KOPT-K1 (cell line): ENCODE data around the gene MEGF6.

Experiments used
- H3K27ac ChIP-seq: fragments of 200-600 bp; sonication (generic); 2 replicates; pipeline ENCODE4 v1.5.1; 2016; ENCODE audit warnings: antibody characterized with exemption, mild to moderate bottlenecking, low read depth, low read length; ENCODE audit not compliant: poor library complexity, severe bottlenecking
- H3K36me3 ChIP-seq: fragments of 200-600 bp; sonication (generic); 2 replicates; pipeline ENCODE4 v1.5.1; 2017; ENCODE audit warnings: antibody characterized with exemption, mild to moderate bottlenecking, low read length, moderate library complexity; ENCODE audit not compliant: insufficient read depth
- H3K9me3 ChIP-seq: fragments of 200-600 bp; sonication (generic); 2 replicates; pipeline ENCODE4 v1.5.1; 2017; ENCODE audit warnings: antibody characterized with exemption, low read length, mild to moderate bottlenecking; ENCODE audit not compliant: insufficient read depth, poor library complexity, severe bottlenecking

Gene MEGF6

DNA sequence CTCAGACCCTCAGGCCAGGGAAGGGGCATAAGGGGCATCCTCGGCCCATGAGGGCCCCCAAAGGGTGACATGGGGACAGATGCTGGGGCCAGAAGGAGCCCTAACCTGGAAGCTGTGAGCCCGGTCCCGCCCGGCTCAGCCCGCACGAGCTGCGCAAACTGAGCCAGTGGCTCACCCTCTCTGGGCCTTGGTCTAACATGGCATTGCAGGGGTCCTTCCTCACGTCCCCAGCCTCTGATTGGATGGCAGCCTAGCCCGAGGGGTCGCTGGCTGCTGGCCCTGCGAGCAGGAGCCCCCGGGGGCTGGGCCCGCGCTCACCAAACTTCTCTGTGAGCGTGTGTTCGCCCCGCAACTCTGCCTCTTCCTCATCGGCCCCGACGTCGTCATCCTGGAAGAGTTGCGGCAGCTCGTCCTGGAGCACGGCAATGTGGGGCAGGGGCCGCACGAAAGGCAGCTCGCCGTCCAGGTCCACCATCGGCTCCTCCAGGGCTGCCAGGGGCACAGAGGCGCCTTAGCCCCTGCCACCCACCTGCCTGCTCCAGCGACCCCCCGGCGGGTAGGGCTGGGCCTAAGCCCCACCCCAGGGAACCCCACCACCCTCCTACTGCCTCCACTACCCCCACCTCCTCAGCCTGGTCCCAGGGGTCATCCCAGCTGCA is 102.4 kb downstream of the MEGF6 start:
- Histone ChIP-seq H3K27ac (no peak overlapping the region), H3K36me3 (no peaks in the 10 kb centered on the region), H3K9me3 (no peaks in the 10 kb centered on the region)

DNA sequence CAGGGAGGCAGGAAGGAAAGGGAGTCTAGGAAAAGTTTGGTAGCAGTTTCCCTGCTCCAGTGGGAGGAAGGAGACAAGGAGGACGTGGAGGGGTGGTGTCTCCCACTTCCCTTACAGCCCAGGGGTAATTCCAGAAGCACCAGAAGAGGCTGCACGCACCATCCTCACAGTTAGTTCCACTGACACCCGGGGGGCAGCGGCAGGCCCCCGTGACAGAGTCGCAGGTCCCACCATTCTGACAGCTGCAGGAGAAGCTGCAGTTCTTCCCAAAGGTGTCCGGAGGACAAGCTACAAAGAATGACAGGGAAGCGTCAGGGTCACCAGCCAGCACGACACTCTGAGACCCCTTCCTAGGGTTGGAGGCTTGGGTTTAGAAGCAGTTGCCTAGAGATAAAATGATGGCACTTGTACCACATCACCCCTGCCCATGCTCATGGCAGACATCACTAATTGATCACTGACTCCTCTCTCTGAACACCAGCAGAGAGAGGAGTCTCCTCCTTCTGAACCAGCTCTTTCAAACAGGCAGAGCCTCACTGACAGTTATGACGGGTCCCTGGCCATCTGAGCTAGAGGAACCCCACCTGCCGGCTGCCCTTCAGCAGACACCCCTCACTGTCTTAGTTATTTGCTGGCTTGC is 103.6 kb downstream of the MEGF6 start:
- Histone ChIP-seq H3K36me3 (no peaks in the 10 kb centered on the region), H3K27ac (no peak overlapping the region), H3K9me3 (no peaks in the 10 kb centered on the region)

DNA sequence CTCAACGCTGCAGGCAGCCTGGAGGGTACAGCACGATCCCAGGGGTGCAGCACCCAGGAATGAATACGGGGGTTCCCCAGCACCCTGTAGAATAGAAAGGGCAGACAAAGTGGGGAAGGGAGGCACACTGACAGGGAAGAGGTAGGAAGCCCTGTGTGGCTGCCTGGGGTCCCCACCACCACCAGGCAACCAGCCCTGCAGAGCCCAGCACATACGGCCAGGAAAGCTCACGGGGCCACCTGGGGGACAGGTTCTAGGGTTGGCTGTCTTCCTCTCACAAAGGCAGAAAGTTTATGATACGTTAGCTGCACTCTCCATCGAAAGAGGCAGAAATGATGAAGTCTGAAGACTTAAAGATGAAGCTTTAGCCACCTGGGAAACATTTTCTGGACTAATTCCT is 104.4 kb downstream of the MEGF6 start:
- Histone ChIP-seq H3K36me3 (no peaks in the 10 kb centered on the region), H3K9me3 (no peaks in the 10 kb centered on the region), H3K27ac (no peak overlapping the region)

DNA sequence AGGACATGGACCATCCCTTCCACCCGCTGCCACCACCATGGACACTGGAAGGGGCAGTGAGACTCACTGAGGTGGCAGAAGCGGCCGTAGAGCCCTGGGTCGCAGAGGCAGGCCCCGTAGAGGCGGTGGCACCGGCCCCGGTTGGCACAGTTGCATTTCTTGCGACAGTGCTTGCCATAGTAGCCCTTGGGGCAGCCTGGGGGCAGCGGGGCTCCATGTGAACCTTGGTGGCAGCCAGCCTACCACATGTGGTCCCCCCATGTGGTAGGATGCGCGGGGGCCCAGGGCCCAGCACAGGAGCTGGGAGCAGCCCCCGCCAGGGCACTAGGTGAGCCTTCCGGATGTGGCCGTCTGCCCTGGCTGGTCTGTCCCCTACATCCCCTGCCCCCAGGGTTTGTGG is 105.3 kb downstream of the MEGF6 start:
- Histone ChIP-seq H3K36me3 (no peaks in the 10 kb centered on the region), H3K27ac (no peak overlapping the region), H3K9me3 (no peaks in the 10 kb centered on the region)

DNA sequence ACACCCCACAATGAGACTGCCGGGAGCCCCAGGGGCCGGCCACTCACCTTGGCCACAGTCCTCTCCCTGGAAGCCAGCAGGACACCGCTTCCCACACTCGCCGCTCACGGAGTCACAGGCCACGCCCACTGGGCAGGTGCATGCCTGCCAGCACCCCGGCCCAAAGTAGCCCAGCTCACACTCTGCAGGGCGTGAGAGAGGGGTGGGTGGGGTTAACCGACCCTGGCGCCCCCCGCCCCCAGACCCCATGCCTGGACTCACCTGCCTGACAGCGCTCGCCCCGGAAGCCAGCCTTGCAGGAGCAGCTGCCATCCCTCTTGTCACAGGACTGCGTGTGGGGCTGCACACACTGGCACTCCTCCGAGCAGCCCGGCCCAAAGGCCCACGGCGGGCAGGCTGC is 106.1 kb downstream of the MEGF6 start:
- Histone ChIP-seq H3K36me3 (no peaks in the 10 kb centered on the region), H3K9me3 (no peaks in the 10 kb centered on the region), H3K27ac (no peak overlapping the region)

DNA sequence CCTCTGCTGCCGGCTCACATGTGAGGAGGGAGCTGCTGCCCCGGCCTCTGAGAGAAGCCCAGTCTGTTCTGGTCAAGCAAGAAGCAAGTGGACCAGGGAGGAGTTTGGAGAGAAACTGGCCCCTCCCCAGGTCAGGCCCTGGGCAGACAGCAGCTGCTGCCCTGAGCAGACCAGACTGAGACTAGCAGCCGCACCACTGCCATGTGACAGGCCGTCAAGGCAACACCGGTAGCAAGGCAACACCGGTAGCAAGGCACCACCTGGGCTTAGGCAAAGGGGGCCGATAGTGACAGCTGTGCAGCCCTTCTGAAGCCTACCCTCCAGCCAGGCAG is 106.5 kb downstream of the MEGF6 start:
- no peak overlapping the region for H3K27ac ChIP-seq
- no peaks in the 10 kb centered on the region for H3K36me3 ChIP-seq
- H3K9me3 ChIP-seq: no peaks in the 10 kb centered on the region

DNA sequence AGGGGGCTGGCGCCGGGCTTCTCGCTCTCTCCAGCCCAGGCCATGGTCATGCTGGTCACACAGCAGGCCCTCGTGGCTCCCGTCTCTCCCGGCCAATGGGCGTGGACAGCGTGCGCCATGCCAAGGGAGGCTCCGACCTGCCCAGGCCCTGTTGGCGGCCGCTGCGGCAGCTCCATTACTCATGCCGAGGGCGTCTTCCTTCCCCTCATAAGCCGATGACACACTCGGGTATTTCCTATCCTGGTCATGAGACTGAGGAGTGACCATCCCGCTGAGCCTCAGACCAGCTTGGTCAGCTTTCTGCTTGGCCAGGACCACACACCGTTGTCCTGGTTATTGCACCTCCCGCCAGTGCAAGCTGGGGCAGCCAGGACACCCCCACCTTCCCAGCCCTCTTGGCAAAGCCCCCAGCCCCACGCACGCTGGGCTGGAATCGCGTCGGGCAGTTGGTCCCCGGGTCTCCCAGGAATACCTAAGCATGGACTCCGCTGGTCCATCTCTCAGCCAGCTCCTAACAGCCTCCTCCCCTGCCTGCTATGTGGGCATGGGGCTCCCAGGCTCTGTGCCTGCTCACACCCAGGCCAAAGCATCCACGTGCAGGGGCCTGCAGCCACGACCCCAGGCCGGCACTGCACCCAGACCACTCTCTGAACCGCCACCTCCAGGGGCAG is 107.0 kb downstream of the MEGF6 start:
- Histone ChIP-seq H3K36me3 (no peaks in the 10 kb centered on the region), H3K9me3 (no peaks in the 10 kb centered on the region), H3K27ac (no peak overlapping the region)

DNA sequence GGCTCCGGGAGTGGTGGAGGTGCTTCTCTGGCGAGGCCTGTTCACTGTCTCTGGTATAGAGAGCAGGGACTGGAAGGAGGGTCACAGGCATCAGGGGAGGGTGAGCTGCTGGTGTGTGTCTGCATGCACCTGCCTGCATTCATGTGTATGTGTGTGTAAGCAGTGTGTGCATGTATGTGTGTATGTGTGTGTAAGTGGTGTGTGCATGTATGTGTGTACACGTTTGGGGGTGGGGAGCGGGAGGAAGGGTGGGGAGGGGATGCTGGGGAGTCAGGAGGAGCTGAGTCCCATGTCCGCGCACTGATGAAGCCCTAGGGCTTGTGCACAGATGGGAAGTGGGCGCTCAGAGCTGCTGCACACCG is 107.8 kb downstream of the MEGF6 start:
- no peaks in the 10 kb centered on the region for H3K9me3 ChIP-seq
- no peak overlapping the region for H3K27ac ChIP-seq
- no peaks in the 10 kb centered on the region for H3K36me3 ChIP-seq

DNA sequence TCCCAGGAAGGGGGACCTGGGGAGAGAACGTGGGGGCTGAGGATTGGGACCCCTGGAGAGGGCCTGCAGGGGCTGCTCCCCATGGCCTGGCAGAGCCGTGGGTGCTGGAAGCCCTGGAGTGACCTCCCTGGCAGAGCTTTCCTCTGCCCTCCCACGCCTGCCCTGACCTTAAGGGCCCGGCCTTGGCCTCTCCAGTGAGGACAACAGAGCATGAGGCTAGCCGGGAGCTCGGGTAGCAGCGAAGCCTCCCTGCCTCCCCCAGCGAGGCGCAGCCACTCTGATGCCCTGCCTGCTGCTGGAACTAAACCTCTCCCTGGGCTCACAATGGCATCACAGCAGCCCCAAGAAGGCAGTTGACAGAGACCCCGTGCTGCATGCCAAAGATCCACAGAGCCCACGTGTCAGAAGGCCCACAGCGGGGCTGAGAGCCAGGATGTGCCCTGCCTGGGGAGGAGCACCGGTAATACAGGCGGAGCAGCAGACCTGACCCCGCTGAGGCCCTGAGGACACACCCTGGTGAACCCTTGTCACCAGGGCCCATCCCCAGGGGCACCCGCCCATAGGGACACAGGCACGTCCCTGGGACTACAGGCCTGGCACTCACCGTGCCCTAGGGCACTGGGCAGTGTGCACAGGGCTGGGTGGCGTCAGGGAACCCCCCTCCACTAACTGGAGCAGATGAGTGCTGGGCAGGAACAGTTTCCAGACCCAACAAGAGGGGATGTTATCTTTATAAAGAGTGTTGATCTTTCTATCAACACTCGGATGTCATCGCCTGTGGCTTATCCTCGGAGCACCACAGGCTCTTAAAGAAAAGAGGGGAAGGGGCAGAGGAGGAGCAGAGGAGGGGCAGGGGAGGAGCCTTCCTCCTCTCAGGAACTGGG is 108.4 kb downstream of the MEGF6 start:
- Histone ChIP-seq H3K36me3 (no peaks in the 10 kb centered on the region), H3K27ac (no peak overlapping the region), H3K9me3 (no peaks in the 10 kb centered on the region)

DNA sequence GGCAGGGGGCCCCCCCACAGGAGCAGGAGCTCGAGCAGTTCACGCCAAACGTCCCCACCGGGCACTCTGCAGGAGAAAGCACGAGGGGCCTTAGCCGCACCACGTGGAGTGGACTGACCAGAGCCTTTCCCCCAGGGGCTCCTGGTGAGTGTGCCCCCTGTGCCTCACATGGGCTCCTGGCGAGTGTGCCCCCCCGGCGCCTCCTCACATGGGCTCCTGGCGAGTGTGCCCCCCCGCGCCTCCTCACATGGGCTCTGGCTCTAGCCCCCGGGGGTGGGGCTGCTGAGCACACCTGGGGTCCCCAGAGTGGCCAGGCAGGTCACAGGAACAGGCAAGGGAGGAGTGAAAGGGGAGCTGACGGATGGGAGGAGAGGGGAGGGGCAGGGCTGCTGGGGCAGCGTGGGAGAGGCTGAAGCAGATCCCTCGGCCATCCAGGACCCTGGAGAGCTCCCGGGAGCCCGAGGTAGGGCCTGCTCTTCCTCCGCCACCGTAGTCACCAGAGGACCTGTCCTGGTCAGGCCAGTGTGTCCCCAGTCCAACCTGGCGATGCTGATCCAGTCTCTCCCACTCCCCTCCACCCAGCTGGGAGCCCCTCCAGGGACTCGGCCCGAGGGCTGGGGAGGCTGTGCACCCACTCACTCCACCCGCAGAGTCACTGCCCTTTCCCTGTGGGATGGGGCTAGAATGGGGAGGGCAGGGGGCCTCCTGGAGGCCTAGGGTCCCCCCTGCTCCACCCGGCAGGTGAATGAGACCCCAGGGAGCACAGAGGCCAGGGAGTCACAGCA is 109.3 kb downstream of the MEGF6 start:
- Histone ChIP-seq H3K36me3 (no peaks in the 10 kb centered on the region), H3K27ac (no peak overlapping the region), H3K9me3 (no peaks in the 10 kb centered on the region)

DNA sequence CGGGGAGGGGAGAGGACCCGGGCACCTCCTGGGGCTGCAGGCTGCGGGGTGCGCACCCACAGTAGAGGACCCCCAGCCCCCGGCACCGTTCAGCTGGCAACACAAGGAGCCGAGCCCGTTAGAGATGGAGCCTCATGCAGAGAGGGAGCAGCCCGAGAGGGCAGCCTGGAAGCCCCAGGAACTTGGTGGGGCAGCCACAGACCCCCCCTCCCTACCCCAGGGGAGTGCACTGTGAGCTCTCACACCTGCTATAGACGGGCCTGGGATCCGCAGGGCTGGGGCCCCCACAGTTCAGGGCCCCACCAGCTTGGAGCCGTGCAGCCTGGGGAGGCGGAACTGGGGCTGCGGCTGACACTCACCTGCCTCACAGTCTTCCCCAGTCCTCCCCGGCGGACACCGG is 109.9 kb downstream of the MEGF6 start:
- Histone ChIP-seq H3K36me3 (no peaks in the 10 kb centered on the region), H3K9me3 (no peaks in the 10 kb centered on the region), H3K27ac (no peak overlapping the region)

DNA sequence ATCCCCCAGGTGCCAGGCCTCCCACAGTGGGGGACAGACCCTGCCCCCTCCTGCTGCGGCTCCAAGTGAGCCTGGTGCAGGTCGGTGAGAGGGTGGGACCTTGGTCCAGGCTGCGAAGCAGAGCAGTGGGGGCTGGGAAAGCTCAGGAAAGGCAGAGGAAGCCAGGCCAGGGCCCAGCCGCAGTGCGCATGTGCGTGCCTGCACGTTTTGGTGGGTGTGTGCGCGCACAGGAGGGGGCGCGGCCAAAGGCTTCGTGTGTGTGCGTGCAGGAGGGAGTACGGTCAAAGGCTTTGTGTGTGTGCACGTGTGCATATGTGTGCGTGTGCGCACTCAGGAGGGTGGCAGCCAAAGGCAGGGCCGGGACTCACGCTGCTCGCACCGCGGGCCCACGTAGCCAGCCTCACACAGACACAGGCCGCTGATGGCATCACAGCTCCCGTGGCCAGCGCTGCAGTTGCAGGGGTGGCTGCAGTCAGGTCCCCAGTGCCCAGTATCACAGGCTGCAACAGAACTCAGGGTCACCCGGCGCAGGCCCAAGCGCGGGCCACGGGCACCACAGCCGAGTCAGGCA is 111.0 kb downstream of the MEGF6 start:
- no peaks in the 10 kb centered on the region for H3K9me3 ChIP-seq
- no peaks in the 10 kb centered on the region for H3K36me3 ChIP-seq
- no peak overlapping the region for H3K27ac ChIP-seq

DNA sequence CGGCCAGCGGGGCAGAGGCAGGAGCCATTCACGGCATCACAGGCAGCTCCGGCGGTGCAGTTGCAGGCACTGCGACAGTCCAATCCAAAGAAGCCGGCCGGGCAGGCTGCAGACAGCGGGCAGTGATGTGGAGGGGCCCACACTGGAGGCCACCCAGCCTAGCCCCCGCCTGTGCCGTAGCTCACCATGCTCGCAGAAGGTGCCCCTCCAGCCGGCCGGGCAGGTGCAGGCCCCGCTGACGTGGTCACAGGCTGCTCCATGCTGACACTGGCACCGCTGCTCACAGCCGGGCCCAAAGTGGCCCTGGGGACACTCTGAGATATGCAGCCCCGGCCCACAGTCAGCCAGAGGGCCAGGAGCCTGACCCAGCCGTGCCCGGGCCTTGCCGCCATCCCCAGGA is 111.7 kb downstream of the MEGF6 start:
- Histone ChIP-seq H3K9me3 (no peaks in the 10 kb centered on the region), H3K36me3 (no peaks in the 10 kb centered on the region), H3K27ac (no peak overlapping the region)

DNA sequence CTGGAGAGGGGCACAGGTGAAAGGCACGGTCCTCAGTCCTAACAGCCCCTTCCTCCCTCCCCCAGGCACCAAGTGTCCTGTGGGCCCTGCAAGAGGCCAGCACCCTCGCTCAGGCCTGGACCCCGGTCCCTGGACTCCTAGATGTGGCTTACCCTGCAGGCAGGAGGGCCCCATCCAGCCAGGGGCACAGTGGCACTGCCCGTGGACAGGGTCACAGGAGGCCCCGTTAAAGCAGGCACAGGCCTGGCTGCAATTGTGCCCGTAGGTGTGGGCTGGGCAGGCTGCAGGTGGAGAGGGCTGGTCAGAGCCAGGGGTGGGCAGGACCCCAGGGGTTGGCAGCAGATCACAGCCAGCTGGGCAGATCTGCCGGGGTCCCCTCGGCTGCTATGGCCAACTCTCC is 112.3 kb downstream of the MEGF6 start:
- no peak overlapping the region for H3K27ac ChIP-seq
- no peaks in the 10 kb centered on the region for H3K9me3 ChIP-seq

More for the DNA sequence above, 112.3 kb downstream of the MEGF6 start:
- no peaks in the 10 kb centered on the region for H3K36me3 ChIP-seq
